HG03139 (cell line): ENCODE measurements around the gene INPP5A.
"Not testable (repeated sequence)": the region's sequence is repeated elsewhere in the genome, so short reads cannot be mapped to it uniquely, and the experiment has no call there.

Source experiments
- ATAC-seq: cut with Tn5 transposase; IDR thresholded peaks from one replicate; pipeline ENCODE4 v1.9.1; 2021; ENCODE audit not compliant: unreplicated experiment

Gene INPP5A

GRCh38 chr10:132537684-132538001, at the start of gene INPP5A:
TSS of gene INPP5A (plus strand) at chr10:132537787. CDS start at chr10:132538097, 310 bp downstream.
- peak; percentile 64 for ATAC-seq

DNA sequence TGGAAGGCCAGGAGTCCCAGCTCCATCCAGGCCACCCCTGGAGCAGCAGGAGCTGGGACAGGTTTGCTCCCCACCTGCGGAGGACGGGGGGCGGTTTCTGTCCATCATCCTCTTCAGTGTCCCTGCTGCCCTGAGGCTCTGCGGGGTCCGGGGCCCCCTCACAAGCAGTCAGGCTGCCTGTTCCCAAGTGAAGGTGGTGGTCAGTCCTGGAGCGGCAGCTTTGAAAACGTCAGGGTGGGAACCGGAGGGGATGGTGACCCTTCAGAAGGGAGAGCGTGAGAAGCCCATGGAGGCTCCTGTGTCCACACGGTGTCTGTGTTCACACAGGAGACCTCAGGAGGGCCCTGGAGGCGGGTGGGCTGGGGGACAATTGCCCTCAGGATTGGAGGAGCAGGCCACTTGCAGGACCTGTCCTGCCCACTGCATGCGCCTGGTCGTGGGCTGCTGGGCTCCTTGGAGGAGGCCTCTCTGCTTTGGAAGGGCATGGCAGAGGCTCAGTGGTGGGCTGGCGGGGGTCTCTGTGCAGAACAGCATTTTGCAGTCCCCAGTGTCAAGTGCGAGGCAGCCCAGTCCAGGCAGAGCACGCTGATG, 49.3 kb upstream of the INPP5A start:
- no peak for ATAC-seq

GRCh38 chr10:132489053-132489703, 48.4 kb upstream of the INPP5A start:
- ATAC-seq = no peak

GRCh38 chr10:132489704-132490534, 47.7 kb upstream of the INPP5A start:
- ATAC-seq = no peak

DNA sequence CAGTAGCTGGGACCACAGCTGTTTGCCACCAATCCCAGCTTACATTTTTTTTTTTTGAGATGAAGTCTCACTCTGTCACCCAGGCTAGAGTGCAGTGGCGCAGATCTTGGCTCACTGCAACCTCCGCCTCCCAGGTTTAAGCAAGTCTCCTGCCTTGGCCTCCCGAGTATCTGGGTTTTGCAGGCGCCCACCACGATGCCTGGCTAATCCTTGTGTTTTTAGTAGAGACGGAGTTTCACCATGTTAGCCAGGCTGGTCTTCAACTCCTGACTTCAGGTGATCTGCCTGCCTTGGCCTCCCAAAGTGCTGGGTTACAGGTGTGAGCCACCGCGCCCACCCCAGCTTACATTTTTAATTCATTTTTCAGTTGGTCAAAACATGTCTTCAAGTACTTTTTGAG, 46.1 kb upstream of the INPP5A start:
- ATAC-seq = not testable (repeated sequence)

- no peak for ATAC-seq
Measured at GRCh38 chr10:132492323-132493025, 45.1 kb upstream of the INPP5A start.

DNA sequence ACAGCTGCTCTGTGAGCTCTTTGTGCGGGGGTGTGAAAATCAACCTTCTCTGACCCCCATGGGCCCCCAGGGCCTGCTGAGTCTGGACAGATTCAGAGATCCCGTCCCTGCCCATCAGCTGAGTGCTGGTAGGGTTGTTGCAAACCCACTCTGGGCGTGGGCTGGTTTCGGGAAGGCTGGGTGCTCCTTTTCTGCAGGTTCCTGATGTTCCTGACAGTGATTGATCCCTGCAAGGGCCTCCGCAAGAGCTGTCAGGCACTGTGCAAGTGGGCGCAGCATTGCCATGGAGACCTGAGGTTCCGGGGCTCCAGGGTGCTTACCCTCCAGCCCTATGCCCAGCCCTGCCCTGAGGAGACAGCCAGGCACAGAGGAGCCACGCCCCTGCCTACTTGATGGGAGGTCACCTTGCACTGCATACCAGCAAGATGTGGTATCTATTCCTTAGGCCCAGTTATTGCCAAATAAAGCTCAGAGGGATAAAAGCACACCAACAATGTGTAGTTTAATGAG, 44.3 kb upstream of the INPP5A start:
- ATAC-seq = no peak

DNA sequence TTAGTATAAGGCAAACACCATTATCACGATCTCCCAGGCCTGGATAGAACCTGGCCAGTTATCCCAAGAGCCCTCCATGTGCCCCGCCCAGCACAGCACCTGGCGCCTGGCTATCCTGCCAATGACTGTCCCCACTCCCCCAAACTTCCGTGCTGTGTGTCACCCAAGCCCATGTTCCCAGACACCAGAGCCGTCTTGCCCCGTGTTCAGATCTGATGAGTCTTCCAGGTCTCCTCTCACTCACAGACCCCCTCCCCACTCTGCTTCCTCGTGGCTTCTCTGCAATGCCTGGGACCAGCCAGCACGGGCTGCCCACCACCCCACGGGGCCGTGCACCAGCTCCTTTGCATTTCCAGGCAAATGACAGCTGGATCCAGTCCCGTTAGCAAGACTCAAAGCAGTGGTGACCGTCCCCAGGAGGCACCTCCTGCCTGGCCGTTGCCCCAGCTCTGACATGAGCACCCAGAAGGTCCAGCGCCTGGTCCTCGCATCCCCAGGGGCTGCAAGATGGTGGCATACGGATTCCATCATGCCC, 43.8 kb upstream of the INPP5A start:
- ATAC-seq = no peak

- ATAC-seq = no peak
Measured at GRCh38 chr10:132494866-132495630, 42.5 kb upstream of the INPP5A start.

DNA sequence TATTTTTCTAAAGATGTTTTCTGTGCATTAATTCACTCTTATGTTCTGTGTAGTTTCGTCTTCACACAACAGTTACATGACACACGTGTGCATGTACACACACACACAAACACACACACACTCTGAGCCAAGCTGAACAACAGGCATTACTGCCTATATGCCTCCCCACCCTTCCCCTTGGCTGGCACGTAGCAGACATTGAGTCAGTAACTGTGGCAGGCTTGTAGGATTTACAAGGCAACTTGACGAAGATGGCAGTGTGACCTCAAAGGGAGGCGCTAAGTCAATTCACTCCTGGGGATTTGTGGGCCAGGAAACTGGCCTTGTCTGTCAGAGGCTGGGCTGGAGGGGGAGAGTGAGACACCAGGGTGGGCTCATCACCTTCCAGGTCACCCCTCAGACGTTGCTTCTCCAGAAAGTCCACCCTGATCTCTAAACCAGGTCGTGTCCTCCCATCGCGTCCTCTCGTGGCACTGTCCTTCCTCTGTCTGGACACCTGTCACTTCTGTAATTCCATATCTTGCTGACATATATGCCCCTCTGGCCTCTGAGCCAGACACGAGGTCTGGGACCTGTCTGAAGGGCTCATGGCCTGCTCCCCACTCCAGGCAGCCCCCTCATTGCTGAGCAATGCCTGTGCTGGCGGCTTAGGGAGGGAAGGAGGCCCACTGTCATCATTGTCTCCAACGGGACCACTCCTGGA, 41.1 kb upstream of the INPP5A start:
- ATAC-seq = no peak

DNA sequence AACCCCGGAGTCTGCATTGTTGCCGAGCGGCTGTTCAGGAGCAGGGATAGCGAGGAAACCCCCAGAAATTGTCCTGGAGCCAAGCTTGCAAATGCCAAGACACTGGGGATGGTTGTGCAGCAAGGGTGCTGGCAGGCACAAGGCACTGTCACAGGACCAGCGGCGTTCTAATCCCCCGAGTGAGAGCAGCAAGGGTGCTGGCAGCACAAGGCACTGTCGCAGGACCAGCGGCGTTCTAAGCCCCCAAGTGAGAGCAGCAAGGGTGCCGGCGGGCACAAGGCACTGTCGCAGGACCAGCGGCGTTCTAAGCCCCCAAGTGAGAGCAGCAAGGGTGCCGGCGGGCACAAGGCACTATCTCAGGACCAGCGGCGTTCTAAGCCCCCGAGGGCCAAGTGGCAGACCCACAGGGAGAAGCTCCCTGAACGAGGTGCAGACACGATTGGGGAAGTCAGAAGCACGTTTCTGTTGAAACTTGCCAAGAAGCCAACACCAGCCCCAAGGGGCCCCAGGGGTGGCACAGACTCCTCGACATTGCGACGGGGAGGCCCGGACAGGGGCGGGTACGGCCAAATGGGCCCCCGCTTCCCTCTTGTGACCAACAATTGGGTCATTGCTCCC, 40.4 kb upstream of the INPP5A start:
- no peak for ATAC-seq

DNA sequence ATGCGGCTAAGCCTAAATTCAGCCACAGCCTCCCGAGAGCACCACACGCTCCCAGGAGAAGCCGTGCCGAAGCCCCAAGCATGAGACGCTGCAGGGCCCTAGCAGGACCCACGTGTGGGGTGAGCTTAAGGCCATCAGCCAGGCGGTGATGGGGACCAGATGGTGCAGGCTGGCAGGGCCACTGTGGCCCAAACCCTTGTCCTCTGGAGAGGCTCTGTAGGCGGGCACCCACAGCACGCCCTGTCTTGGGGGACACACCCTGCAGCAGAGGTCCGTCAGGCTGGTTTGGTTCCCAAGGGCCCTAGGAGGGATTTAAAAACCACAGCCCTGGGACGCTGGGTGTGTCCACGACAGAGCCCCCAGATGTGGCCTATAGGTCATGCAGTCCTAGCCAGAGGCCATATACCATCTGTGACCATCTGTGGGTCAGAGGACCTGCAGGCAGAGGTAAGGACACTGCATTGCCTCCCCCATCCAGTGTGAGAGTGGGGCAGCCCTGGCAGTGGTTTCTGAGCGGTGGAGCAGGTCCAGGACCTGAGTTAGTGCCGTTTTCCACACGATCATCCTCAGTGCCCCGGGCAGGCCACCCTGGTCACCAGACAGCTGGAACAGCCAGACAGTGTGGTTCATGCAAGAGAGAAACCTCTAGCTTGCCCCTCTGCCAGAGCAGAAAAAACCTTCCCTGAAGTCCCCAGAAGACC, 39.6 kb upstream of the INPP5A start:
- no peak for ATAC-seq

DNA sequence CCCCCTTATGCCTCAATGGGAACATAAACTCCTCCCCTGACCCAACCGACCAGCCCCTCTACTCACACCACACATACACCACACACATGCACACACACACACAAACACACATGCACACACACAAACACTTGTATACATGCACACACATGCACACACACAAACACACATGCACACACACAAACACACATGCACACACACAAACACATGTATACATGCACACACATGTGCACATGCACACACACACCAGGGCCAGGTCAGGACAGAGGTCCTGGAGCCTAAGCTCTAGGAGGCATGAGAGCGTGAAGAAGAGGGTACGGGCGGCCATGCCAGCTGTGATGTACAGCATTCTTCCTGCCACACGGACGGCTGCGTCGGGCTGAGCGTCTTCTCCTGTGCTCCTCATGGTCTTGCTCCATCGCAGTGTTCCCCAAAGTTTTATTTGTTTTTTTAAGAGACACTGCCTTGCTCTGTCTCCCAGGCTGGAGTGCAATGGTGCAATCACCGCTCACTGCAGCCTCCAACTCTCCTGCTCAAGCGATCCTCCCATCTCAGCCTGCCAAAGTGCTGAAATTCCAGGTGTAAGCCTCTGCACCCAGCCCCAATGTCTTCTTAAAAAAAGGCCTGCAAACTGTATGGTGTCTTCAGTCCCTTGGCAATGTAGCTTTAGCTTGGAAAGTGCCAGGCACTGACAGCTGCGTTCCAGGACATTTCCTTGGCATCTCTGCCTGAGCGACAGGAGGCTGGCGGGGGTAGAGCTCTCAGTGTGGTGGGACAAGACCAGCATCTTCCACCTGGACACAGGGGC, 38.8 kb upstream of the INPP5A start:
- ATAC-seq = no peak

DNA sequence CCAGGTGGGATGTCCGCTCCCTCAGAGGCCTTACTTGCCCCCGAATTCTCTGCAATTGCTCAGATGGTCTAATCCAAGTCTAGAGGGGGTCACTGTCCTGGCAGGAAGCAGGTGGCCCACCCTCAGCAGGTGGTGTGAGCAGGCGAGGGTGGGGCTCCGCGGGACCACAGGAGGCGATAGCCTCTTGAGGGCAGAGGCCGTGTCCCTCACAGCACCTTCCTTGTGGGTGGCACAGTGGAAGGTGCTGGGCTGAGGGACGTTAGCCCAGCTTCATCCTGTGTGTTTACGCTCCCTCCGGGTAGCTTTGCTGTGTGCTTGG, 38.3 kb upstream of the INPP5A start:
- ATAC-seq = no peak

GRCh38 chr10:132500781-132501415, 36.7 kb upstream of the INPP5A start:
- ATAC-seq = no peak

DNA sequence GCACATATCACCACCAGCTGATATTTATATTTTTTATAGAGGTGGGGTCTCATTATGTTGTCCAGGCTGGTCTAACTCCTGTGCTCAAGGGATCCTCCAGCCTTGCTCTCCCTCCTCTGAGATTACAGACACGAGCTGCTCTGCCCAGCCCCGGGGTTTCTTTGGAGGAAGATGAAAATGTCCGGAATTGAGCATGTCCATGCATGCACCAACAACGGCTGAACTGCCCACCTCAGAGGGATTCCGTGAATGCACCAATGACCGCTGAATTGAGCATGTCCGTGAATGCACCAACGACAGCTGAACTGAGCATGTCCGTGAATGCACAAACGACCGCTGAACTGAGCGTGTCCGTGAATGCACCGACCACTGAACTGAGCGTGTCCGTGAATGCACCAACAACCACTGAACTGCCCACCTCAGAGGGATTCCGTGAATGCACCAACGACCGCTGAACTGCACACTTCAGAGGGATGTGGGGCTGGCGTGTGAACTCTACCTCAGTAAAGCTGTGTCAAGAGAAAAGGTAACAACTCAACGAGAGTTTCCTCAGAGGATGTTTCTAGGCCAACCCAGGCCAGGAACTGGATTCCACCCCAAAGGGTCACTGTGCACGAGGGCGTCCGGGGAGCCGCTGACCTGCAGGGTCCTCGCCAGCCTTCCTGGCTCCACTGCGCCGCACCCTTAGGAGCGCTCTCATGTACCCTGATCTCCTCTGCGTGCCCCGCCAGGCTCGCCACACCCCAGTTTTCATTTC, 34.9 kb upstream of the INPP5A start:
- ATAC-seq = no peak
